Measurements from ENCODE around the gene AGO4. TPM values are rescaled to one million over a fixed set of nuclear protein-coding genes. Genes with fewer than 3 reads are reported as not detected.
"Not testable (repeated sequence)": the region's sequence is repeated elsewhere in the genome, so short reads cannot be mapped to it uniquely, and the experiment has no call there.

AGO4 gene
- total and polyA plus RNA-seq, 8 donors: 2.9 to 38.6 (median 8.9) TPM

DNA sequence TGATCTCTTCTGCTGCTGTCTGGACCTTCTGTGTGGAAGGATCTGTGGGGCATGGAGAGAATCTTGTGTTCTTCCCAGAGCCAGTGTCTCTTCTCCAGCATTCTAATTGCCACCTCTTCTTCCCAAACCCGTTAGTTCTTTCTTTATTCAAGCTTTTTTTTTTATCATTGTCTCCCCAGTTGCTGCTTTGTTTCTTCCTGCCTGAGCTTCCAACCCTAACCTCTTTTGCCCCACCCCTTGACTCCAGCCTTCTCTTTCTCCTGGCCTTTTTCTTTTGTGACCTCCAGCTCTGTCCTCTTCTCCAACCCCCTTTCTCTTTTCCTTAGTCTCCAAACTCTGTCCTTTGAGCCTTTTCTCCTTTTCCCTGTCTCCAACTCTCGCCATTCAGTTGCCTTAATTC lies 79.7 kb downstream of the AGO4 start:
- H3K27me3 ChIP-seq: no peaks in the 10 kb centered on the region
- no peaks in the 10 kb centered on the region for H3K9me3 ChIP-seq
- H3K27ac ChIP-seq: peak overlapping the region in 2 of 5 donors; percentile 37 to 60
- H3K4me3 ChIP-seq: no peak overlapping the region
- WGBS, 5 donors: 65 to 77% (median 72%) methylated on average over 2 of the region's 2 CpGs
- peaks cover 21 to 48% (median 43%) of the 10 kb centered on the region in 4 donors for H3K36me3 ChIP-seq
- no peak for DNase-seq
- peaks cover 29 to 57% (median 50%) of the 10 kb centered on the region in 4 donors for H3K4me1 ChIP-seq
- TF ChIP-seq, protein P1, sequence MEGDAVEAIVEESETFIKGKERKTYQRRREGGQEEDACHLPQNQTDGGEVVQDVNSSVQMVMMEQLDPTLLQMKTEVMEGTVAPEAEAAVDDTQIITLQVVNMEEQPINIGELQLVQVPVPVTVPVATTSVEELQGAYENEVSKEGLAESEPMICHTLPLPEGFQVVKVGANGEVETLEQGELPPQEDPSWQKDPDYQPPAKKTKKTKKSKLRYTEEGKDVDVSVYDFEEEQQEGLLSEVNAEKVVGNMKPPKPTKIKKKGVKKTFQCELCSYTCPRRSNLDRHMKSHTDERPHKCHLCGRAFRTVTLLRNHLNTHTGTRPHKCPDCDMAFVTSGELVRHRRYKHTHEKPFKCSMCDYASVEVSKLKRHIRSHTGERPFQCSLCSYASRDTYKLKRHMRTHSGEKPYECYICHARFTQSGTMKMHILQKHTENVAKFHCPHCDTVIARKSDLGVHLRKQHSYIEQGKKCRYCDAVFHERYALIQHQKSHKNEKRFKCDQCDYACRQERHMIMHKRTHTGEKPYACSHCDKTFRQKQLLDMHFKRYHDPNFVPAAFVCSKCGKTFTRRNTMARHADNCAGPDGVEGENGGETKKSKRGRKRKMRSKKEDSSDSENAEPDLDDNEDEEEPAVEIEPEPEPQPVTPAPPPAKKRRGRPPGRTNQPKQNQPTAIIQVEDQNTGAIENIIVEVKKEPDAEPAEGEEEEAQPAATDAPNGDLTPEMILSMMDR (IDR thresholded peaks at IDR 0.05): no peak
- no peak for TF ChIP-seq EP300 (IDR thresholded peaks at IDR 0.05)
- no peak for TF ChIP-seq POLR2A (IDR thresholded peaks at IDR 0.05)
- no peak for TF ChIP-seq POLR2AphosphoS5 (IDR thresholded peaks at IDR 0.05)
- intact Hi-C loops (cut with DNase I; ENCODE audit: low total_unique reads): no loop called here

DNA sequence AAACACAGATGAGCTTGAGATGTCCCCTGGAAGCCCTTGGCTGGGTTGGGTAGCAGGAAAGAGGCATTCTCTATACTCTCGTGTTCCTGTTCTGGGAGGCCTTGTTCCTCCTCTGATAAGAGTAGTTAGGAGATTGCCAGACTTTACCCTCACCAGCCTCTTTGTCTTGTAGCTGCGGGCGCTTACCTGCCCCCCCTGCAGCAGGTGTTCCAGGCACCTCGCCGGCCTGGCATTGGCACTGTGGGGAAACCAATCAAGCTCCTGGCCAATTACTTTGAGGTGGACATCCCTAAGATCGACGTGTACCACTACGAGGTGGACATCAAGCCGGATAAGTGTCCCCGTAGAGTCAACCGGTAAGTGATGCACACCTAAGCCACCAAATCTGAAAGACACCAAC lies 80.4 kb downstream of the AGO4 start:
- TF ChIP-seq EP300 (IDR thresholded peaks at IDR 0.05) (no peak), POLR2A (IDR thresholded peaks at IDR 0.05) (no peak), POLR2AphosphoS5 (IDR thresholded peaks at IDR 0.05) (peak in 1 of 3 donors; percentile 23)
- TF ChIP-seq, protein P1 (IDR thresholded peaks at IDR 0.05): no peak
- H3K27ac ChIP-seq: peak overlapping the region in 2 of 5 donors; percentile 1 to 18
- no peaks in the 10 kb centered on the region for H3K9me3 ChIP-seq
- no peaks in the 10 kb centered on the region for H3K27me3 ChIP-seq
- peaks cover 29 to 53% (median 46%) of the 10 kb centered on the region in 4 donors for H3K4me1 ChIP-seq
- WGBS, 5 donors: 55 to 75% (median 61%) methylated on average over 11 of the region's 11 CpGs
- intact Hi-C loops (cut with DNase I; ENCODE audit: low total_unique reads): no loop called here
- DNase-seq: peak in 1 of 2 donors; percentile 16
- no peak overlapping the region for H3K4me3 ChIP-seq
- peaks cover 28 to 56% (median 51%) of the 10 kb centered on the region in 4 donors for H3K36me3 ChIP-seq

DNA sequence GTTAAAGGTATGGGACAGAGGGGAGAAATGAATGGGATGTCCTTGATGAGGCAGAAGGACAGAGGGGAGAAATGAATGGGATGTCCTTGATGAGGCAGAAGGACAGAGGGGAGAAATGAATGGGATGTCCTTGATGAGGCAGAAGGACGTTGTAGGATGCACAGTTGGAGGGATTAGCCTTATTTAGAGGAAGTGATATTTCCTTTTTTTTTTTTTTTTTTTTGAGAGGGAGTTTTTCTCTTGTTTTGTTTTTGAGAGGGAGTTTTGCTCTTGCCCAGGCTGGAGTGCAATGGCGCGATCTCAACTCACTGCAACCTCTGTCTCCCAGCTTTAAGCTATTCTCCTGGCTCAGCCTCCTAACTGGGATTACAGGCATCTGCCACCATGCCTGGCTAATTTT lies 81.2 kb downstream of the AGO4 start:
- H3K4me3 ChIP-seq; intact Hi-C loops (cut with DNase I; ENCODE audit: low total_unique reads); H3K27me3 ChIP-seq; DNase-seq; H3K27ac ChIP-seq; H3K9me3 ChIP-seq: not testable (repeated sequence)
- 73 to 91% (median 85%) methylated on average over 3 of the region's 3 CpGs for WGBS, 5 donors
- Histone ChIP-seq H3K36me3 (peaks cover 36 to 63% (median 58%) of the 10 kb centered on the region in 4 donors), H3K4me1 (peaks cover 24 to 48% (median 42%) of the 10 kb centered on the region in 4 donors)

DNA sequence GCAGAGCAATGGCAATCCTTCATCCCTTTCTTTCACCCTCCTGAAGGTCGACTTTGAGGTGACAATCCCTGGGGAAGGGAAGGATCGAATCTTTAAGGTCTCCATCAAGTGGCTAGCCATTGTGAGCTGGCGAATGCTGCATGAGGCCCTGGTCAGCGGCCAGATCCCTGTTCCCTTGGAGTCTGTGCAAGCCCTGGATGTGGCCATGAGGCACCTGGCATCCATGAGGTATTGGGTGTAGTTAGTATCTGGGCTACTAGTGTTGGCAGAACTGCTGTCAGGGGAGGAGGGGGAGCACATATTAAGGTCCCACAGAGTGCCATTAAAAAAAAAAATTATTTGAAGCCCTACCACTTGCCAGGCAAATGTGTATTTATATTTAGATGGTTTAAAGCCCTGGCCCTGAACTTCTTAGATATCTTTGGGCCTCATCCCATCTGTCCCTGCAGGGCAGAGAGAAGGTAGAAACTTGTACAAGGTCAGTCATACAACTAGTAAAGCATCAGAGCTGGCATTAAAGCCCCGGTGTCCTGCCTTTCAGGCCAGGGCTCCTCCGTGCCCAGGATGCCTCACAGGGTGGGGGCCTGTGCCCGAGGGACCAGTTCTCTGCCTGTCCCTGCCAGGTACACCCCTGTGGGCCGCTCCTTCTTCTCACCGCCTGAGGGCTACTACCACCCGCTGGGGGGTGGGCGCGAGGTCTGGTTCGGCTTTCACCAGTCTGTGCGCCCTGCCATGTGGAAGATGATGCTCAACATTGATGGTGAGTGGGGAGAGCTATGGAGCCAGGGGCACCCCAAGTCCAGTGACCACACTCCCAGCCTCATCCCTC lies 85.4 kb downstream of the AGO4 start:
- TF ChIP-seq, protein P1 (IDR thresholded peaks at IDR 0.05): no peak
- TF ChIP-seq POLR2A (IDR thresholded peaks at IDR 0.05) (no peak), POLR2AphosphoS5 (IDR thresholded peaks at IDR 0.05) (no peak), EP300 (IDR thresholded peaks at IDR 0.05) (no peak)
- Histone ChIP-seq H3K9me3 (no peaks in the 10 kb centered on the region), H3K36me3 (peaks cover 59 to 100% (median 99%) of the 10 kb centered on the region in 4 donors), H3K4me3 (no peak overlapping the region), H3K4me1 (peaks cover 0 to 5% (median 2%) of the 10 kb centered on the region in 4 donors), H3K27me3 (no peaks in the 10 kb centered on the region), H3K27ac (no peak overlapping the region)
- DNase-seq: no peak
- WGBS, 5 donors: 95 to 97% (median 96%) methylated on average over 9 to 14 of the region's 14 CpGs
- intact Hi-C loops (cut with DNase I; ENCODE audit: low total_unique reads): no loop called here

DNA sequence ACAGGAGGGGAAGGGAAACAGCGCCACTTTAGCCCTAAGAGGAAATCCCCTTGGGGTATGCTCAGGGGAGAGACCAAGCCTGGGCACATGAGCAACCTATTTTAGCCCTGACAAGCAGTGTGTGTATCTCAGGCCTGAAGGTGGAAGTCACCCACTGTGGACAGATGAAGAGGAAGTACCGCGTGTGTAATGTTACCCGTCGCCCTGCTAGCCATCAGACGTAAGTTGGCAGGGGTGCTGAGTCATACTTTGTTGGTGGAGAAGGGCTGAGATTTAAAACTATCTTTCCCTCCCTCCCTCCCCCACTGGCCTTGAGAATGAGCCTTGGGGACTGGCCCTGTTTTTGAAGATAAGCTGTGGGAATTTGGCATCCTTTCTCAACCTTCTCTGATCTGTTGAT lies 86.4 kb downstream of the AGO4 start:
- peaks cover 59 to 100% (median 99%) of the 10 kb centered on the region in 4 donors for H3K36me3 ChIP-seq
- H3K4me1 ChIP-seq: no peaks in the 10 kb centered on the region
- no peaks in the 10 kb centered on the region for H3K9me3 ChIP-seq
- H3K27me3 ChIP-seq: no peaks in the 10 kb centered on the region
- intact Hi-C loops (cut with DNase I; ENCODE audit: low total_unique reads): no loop called here
- TF ChIP-seq EP300 (IDR thresholded peaks at IDR 0.05): no peak
- no peak for TF ChIP-seq POLR2AphosphoS5 (IDR thresholded peaks at IDR 0.05)
- no peak for TF ChIP-seq POLR2A (IDR thresholded peaks at IDR 0.05)
- TF ChIP-seq, protein P1 (IDR thresholded peaks at IDR 0.05): no peak
- no peak overlapping the region for H3K4me3 ChIP-seq
- WGBS, 5 donors: 71 to 97% (median 79%) methylated on average over 6 of the region's 6 CpGs
- no peak overlapping the region for H3K27ac ChIP-seq
- peak in 1 of 2 donors; percentile 30 for DNase-seq
